SK-N-SH (cell line): ENCODE measurements around the gene LY6G6D. TPM values are rescaled to one million over a fixed set of nuclear protein-coding genes. Genes with fewer than 3 reads are reported as not detected.

Experiments used
- CTCF ChIA-PET: fragments of 300-600, 350-600 bp; formaldehyde crosslinking; extraction: SDS; loops from one replicate; lab custom pipeline; 2021; lab: Yijun Ruan, JAX
- POLR2A ChIA-PET: fragments of 350-600 bp; sonication (Branson Sonifier 250); formaldehyde crosslinking; extraction: SDS; loops from one replicate; lab custom pipeline; 2020; ENCODE audit warnings: antibody characterized with exemption, inconsistent platforms; lab: Yijun Ruan, JAX
- DNase-seq: peaks from one replicate; pipeline ENCODE4 v3.0.0; 2012
- H2AFZ ChIP-seq: fragments of 200-600 bp; sonication (generic); 2 replicates; pipeline ENCODE4 v1.8.1; 2016; ENCODE audit warnings: antibody characterized with exemption, mild to moderate bottlenecking, low read depth
- H3F3A ChIP-seq: fragments of 200-600 bp; sonication (generic); replicated peaks from 2 replicates; pipeline ENCODE3; 2016; ENCODE audit warnings: antibody characterized with exemption, mild to moderate bottlenecking; ENCODE audit not compliant: insufficient read depth
- H3K27ac ChIP-seq, 2 experiments: fragments of 200-500 bp in 1 of 2; fragments of 200-600 bp in 1 of 2; sonication (Bioruptor generic) in 1 of 2; sonication (generic), shearing (Covaris generic) in 1 of 2; 2 replicates each; pipeline versions ENCODE4 v1.5.1 to v1.6.1; 2014 to 2016; ENCODE audit warnings: low read depth in 2 of 2, inconsistent platforms in 1 of 2, low read length in 1 of 2, mild to moderate bottlenecking in 1 of 2, mixed read lengths in 1 of 2
- H3K27me3 ChIP-seq: fragments of 200-600 bp; sonication (generic), shearing (Covaris generic); 2 replicates; pipeline ENCODE4 v1.6.1; 2016; ENCODE audit warnings: mixed run types; ENCODE audit not compliant: insufficient read depth
- H3K36me3 ChIP-seq, 2 experiments: fragments of 200-500 bp in 1 of 2; fragments of 200-600 bp in 1 of 2; sonication (Bioruptor generic) in 1 of 2; sonication (generic) in 1 of 2; replicated peaks in 1 of 2; 2 replicates each; pipeline versions ENCODE3 to v1.5.1; 2014 to 2016; ENCODE audit warnings: low read length in 1 of 2, mild to moderate bottlenecking in 1 of 2; ENCODE audit not compliant: insufficient read depth in 2 of 2, control insufficient read depth in 1 of 2
- H3K4me1 ChIP-seq, 2 experiments: fragments of 200-500 bp in 1 of 2; fragments of 200-600 bp in 1 of 2; sonication (Bioruptor generic) in 1 of 2; sonication (generic), shearing (Covaris generic) in 1 of 2; 2 replicates each; pipeline versions ENCODE4 v1.5.1 to v1.6.1; 2014 to 2016; ENCODE audit warnings: low read depth in 1 of 2, low read length in 1 of 2, mixed run types in 1 of 2; ENCODE audit not compliant: insufficient read depth in 2 of 2, control insufficient read depth in 1 of 2
- H3K4me2 ChIP-seq: fragments of 200-600 bp; sonication (generic), shearing (Covaris generic); 2 replicates; pipeline ENCODE4 v1.6.1; 2017; ENCODE audit warnings: mixed run types
- H3K4me3 ChIP-seq, 2 experiments: fragments of 200-500 bp in 1 of 2; fragments of 200-600 bp in 1 of 2; sonication (Bioruptor generic) in 1 of 2; sonication (generic), shearing (Covaris generic) in 1 of 2; 2 replicates each; pipeline versions ENCODE4 v1.5.1 to v1.8.1; 2014 to 2016; ENCODE audit warnings: low read depth in 2 of 2, inconsistent platforms in 1 of 2, low read length in 1 of 2, mild to moderate bottlenecking in 1 of 2, mixed read lengths in 1 of 2, moderate library complexity in 1 of 2
- H3K79me2 ChIP-seq: fragments of 200-600 bp; sonication (generic); 2 replicates; pipeline ENCODE4 v1.8.1; 2017; ENCODE audit warnings: mild to moderate bottlenecking; ENCODE audit not compliant: insufficient read depth
- H3K9ac ChIP-seq: fragments of 200-600 bp; sonication (generic); 2 replicates; pipeline ENCODE4 v1.6.1; 2017; ENCODE audit warnings: mixed run types
- H3K9me2 ChIP-seq: fragments of 200-600 bp; sonication (generic); 2 replicates; pipeline ENCODE4 v1.6.1; 2017; ENCODE audit warnings: mixed run types
- H3K9me3 ChIP-seq: fragments of 200-600 bp; sonication (generic); 2 replicates; pipeline ENCODE4 v1.6.1; 2017; ENCODE audit warnings: mixed run types, mild to moderate bottlenecking, moderate library complexity
- H4K20me1 ChIP-seq: fragments of 200-600 bp; sonication (generic); 2 replicates; pipeline ENCODE4 v1.6.1; 2017; ENCODE audit warnings: mild to moderate bottlenecking, mixed run types; ENCODE audit not compliant: insufficient read depth
- CHD2 ChIP-seq: fragments of 150-350 bp; IDR thresholded peaks from 2 replicates; pipeline ENCODE4 v1.6.1; 2018; ENCODE audit warnings: low read length; ENCODE audit not compliant: partially characterized antibody
- ELF1 ChIP-seq: IDR thresholded peaks from 2 replicates; pipeline ENCODE4 v1.4.0; 2012
- EP300 ChIP-seq, 2 experiments: IDR thresholded peaks; 2 replicates each; pipeline versions ENCODE4 v1.4.0 to v1.6.1; 2012; ENCODE audit warnings: borderline replicate concordance in 1 of 2, low read depth in 1 of 2, low read length in 1 of 2
- FOSL2 ChIP-seq: IDR thresholded peaks from 2 replicates; pipeline ENCODE4 v1.4.0; 2012; ENCODE audit warnings: low read depth, mild to moderate bottlenecking, moderate library complexity, borderline replicate concordance
- FOXJ3 ChIP-seq: sonication (generic); formaldehyde crosslinking; IDR thresholded peaks from 2 replicates; pipeline ENCODE4 v1.5.1; 2020; ENCODE audit warnings: mild to moderate bottlenecking, missing genetic modification reagents
- GABPA ChIP-seq: IDR thresholded peaks from 2 replicates; pipeline ENCODE4 v1.4.0; 2012; ENCODE audit warnings: low read depth, mild to moderate bottlenecking
- JUND ChIP-seq: IDR thresholded peaks from 2 replicates; pipeline ENCODE4 v1.4.0; 2012
- MXI1 ChIP-seq: IDR thresholded peaks from 2 replicates; pipeline ENCODE4 v1.6.1; 2012; ENCODE audit warnings: mild to moderate bottlenecking, low read depth, low read length, improper control_type of control experiment
- PBX3 ChIP-seq: IDR thresholded peaks from 2 replicates; pipeline ENCODE4; 2012
- POLR2AphosphoS5 ChIP-seq: IDR thresholded peaks from 2 replicates; pipeline ENCODE4 v1.6.1; 2012; ENCODE audit warnings: low read depth, low read length
- RAD21 ChIP-seq: IDR thresholded peaks from 2 replicates; pipeline ENCODE4 v1.6.1; 2012; ENCODE audit warnings: mild to moderate bottlenecking, low read length
- RFX5 ChIP-seq: IDR thresholded peaks from 2 replicates; pipeline ENCODE4 v1.6.1; 2012; ENCODE audit warnings: mild to moderate bottlenecking, improper control_type of control experiment, low read length
- RXRA ChIP-seq: IDR thresholded peaks from 2 replicates; pipeline ENCODE4 v1.4.0; 2012; ENCODE audit warnings: low read depth, mild to moderate bottlenecking, borderline replicate concordance
- SIN3A ChIP-seq: IDR thresholded peaks from 2 replicates; pipeline ENCODE4 v1.6.1; 2012; ENCODE audit warnings: low read depth, mild to moderate bottlenecking, low read length, moderate library complexity, borderline replicate concordance
- TCF12 ChIP-seq: IDR thresholded peaks from 2 replicates; pipeline ENCODE4 v1.4.0; 2012
- WGBS: methylation state at CpG from one replicate; pipeline ENCODE4 v1.1.6; 2017; ENCODE audit warnings: low lambda C conversion rate; 5-methylcytosine and 5-hydroxymethylcytosine counted together
- polyA plus RNA-seq, 3 experiments: library from polyadenylated mRNA; depleted of rRNA; stranded (reverse); fragments of >200 nt; gene quantifications; 2 replicates each; pipeline ENCODE4 v1.2.3, GENCODE V29; 2012
- TF ChIP-seq, protein P1 (sequence below): fragments of 150-350 bp; IDR thresholded peaks from 2 replicates; pipeline ENCODE4 v1.6.1; 2016; ENCODE audit warnings: mild to moderate bottlenecking, low read depth, low read length
- TF ChIP-seq, protein P2 (sequence below): fragments of 150-350 bp; IDR thresholded peaks from 2 replicates; pipeline ENCODE4 v1.6.1; 2017; ENCODE audit warnings: antibody characterized with exemption, low read length, low read depth, borderline replicate concordance
- TF ChIP-seq, protein P3 (sequence below): IDR thresholded peaks from 2 replicates; pipeline ENCODE4 v1.6.1; 2012; ENCODE audit warnings: mild to moderate bottlenecking, low read depth, low read length, moderate library complexity

Gene LY6G6D
- polyA plus RNA-seq, 1 of the 3 experiments (the other 2 are of a cell fraction): not detected

DNA sequence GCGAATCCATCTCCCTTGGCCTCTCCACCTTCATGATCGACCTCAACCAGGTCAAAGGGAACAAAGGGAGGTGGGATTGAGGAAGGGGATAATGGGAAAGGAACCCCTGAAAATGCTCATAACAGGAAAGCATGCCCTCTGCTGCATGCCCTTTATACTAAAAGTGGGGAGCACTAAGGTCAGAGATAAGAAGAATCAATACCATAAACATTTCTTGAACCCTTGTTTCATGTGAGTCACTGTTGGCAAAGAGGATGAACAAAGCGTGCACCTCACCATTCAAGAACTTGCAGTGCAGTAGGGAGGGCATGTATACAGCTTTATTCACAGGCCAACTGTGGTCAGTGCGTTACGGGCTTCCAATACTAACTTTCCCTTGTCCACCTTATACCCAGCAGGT lies 45.6 kb downstream of the LY6G6D start:
- no peaks in the 10 kb centered on the region; a peak in 1 of 4 replicates for H3K4me1 ChIP-seq
- no peaks in the 10 kb centered on the region for H3K27me3 ChIP-seq
- H3K4me2 ChIP-seq: no peak overlapping the region
- H3K9me3 ChIP-seq: no peaks in the 10 kb centered on the region
- H3F3A ChIP-seq: peaks cover under 1% of the 10 kb centered on the region
- TF ChIP-seq EP300 (IDR thresholded peaks at IDR 0.05; ENCODE audit: borderline replicate concordance in 1 of 2, low read depth in 1 of 2, low read length in 1 of 2) (no peak), RAD21 (no peak), MXI1 (no peak), TCF12 (no peak), JUND (no peak), POLR2AphosphoS5 (no peak), SIN3A (no peak), CHD2 (no peak), FOXJ3 (CRISPR knock-in tag) (no peak), GABPA (no peak), RFX5 (no peak), FOSL2 (no peak), PBX3 (no peak), RXRA (no peak), ELF1 (no peak)
- TF ChIP-seq, protein P1, sequence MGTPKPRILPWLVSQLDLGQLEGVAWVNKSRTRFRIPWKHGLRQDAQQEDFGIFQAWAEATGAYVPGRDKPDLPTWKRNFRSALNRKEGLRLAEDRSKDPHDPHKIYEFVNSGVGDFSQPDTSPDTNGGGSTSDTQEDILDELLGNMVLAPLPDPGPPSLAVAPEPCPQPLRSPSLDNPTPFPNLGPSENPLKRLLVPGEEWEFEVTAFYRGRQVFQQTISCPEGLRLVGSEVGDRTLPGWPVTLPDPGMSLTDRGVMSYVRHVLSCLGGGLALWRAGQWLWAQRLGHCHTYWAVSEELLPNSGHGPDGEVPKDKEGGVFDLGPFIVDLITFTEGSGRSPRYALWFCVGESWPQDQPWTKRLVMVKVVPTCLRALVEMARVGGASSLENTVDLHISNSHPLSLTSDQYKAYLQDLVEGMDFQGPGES: no peak
- TF ChIP-seq, protein P2, sequence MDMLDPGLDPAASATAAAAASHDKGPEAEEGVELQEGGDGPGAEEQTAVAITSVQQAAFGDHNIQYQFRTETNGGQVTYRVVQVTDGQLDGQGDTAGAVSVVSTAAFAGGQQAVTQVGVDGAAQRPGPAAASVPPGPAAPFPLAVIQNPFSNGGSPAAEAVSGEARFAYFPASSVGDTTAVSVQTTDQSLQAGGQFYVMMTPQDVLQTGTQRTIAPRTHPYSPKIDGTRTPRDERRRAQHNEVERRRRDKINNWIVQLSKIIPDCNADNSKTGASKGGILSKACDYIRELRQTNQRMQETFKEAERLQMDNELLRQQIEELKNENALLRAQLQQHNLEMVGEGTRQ: no peak
- TF ChIP-seq, protein P3, sequence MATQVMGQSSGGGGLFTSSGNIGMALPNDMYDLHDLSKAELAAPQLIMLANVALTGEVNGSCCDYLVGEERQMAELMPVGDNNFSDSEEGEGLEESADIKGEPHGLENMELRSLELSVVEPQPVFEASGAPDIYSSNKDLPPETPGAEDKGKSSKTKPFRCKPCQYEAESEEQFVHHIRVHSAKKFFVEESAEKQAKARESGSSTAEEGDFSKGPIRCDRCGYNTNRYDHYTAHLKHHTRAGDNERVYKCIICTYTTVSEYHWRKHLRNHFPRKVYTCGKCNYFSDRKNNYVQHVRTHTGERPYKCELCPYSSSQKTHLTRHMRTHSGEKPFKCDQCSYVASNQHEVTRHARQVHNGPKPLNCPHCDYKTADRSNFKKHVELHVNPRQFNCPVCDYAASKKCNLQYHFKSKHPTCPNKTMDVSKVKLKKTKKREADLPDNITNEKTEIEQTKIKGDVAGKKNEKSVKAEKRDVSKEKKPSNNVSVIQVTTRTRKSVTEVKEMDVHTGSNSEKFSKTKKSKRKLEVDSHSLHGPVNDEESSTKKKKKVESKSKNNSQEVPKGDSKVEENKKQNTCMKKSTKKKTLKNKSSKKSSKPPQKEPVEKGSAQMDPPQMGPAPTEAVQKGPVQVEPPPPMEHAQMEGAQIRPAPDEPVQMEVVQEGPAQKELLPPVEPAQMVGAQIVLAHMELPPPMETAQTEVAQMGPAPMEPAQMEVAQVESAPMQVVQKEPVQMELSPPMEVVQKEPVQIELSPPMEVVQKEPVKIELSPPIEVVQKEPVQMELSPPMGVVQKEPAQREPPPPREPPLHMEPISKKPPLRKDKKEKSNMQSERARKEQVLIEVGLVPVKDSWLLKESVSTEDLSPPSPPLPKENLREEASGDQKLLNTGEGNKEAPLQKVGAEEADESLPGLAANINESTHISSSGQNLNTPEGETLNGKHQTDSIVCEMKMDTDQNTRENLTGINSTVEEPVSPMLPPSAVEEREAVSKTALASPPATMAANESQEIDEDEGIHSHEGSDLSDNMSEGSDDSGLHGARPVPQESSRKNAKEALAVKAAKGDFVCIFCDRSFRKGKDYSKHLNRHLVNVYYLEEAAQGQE: no peak
- ChIA-PET POLR2A (no interaction called here), CTCF (interaction anchor here (1.4 kb wide), 1 partner anchor 38 kb away, joined by 3 read pairs; no protein-coding TSS in a partner anchor)
- H3K36me3 ChIP-seq: no peaks in the 10 kb centered on the region
- no peak overlapping the region for H3K9ac ChIP-seq
- H2AFZ ChIP-seq: no peak overlapping the region
- H4K20me1 ChIP-seq: no peaks in the 10 kb centered on the region
- H3K27ac ChIP-seq: no peak overlapping the region
- 90% methylated on average over 5 of the region's 5 CpGs for WGBS
- H3K79me2 ChIP-seq: no peaks in the 10 kb centered on the region
- no peak for DNase-seq
- no peaks in the 10 kb centered on the region for H3K9me2 ChIP-seq
- H3K4me3 ChIP-seq: no peak overlapping the region
